Keratinocyte (primary cell): ENCODE data around the gene CHMP1B. TPM values are rescaled to one million over a fixed set of nuclear protein-coding genes. Genes with fewer than 3 reads are reported as not detected.

Experiments used
- DNase-seq: peaks from one replicate; pipeline ENCODE4 v3.0.0-alpha.2; 2011; ENCODE audit warnings: low read depth, missing footprints, low spot score
- FAIRE-seq: peaks from 2 replicates; lab custom pipeline; 2011; peaks lifted over from hg19 to GRCh38; lab: Jason Lieb, UNC
- H2AFZ ChIP-seq: 2 replicates; pipeline ENCODE4 v1.6.0; 2012; ENCODE audit warnings: low read length, control low read depth, inconsistent platforms; ENCODE audit not compliant: control insufficient read depth
- H3K27ac ChIP-seq: 2 replicates; pipeline ENCODE4 v1.5.1; 2011; ENCODE audit warnings: low read length; ENCODE audit not compliant: control insufficient read depth, insufficient read depth
- H3K27me3 ChIP-seq: 3 replicates; pipeline ENCODE4 v1.6.0; 2011; ENCODE audit warnings: low read length; ENCODE audit not compliant: control insufficient read depth, insufficient read depth; ENCODE audit errors: extremely low read depth
- H3K36me3 ChIP-seq, 2 experiments: 2 replicates in 1 of 2; 3 replicates in 1 of 2; pipeline ENCODE4 v1.5.1; 2011; ENCODE audit warnings: low read length in 2 of 2, mild to moderate bottlenecking in 1 of 2; ENCODE audit not compliant: control insufficient read depth in 2 of 2, insufficient read depth in 2 of 2; ENCODE audit errors: extremely low read depth in 1 of 2
- H3K4me1 ChIP-seq: 3 replicates; pipeline ENCODE4 v1.5.1; 2011; ENCODE audit warnings: low read length; ENCODE audit not compliant: control insufficient read depth, insufficient read depth; ENCODE audit errors: extremely low read depth
- H3K4me2 ChIP-seq: 3 replicates; pipeline ENCODE4 v1.6.0; 2011; ENCODE audit warnings: low read depth, low read length; ENCODE audit not compliant: control insufficient read depth, insufficient read depth; ENCODE audit errors: extremely low read depth
- H3K4me3 ChIP-seq, 3 experiments: fragments of 200-600 bp in 1 of 3; sonication (generic) in 1 of 3; 2 replicates in 2 of 3; 3 replicates in 1 of 3; pipeline ENCODE4 v1.5.1; 2011 to 2016; ENCODE audit warnings: low read length in 3 of 3, mild to moderate bottlenecking in 3 of 3, control low read depth in 2 of 3, inconsistent platforms in 1 of 3, low read depth in 1 of 3, mixed read lengths in 1 of 3, mixed run types in 1 of 3, moderate library complexity in 1 of 3; ENCODE audit not compliant: control insufficient read depth in 2 of 3, insufficient read depth in 2 of 3; ENCODE audit errors: extremely low read depth in 1 of 3
- H3K79me2 ChIP-seq: 2 replicates; pipeline ENCODE4 v1.6.0; 2012; ENCODE audit warnings: low read length; ENCODE audit not compliant: control insufficient read depth, insufficient read depth
- H3K9ac ChIP-seq: 3 replicates; pipeline ENCODE4 v1.6.0; 2011; ENCODE audit warnings: low read length; ENCODE audit not compliant: control insufficient read depth, insufficient read depth; ENCODE audit errors: extremely low read depth
- H3K9me1 ChIP-seq: 3 replicates; pipeline ENCODE4 v1.6.0; 2011; ENCODE audit warnings: low read length; ENCODE audit not compliant: control insufficient read depth, insufficient read depth; ENCODE audit errors: extremely low read depth
- H3K9me3 ChIP-seq: 2 replicates; pipeline ENCODE4 v1.5.1; 2012; ENCODE audit warnings: low read depth, low read length; ENCODE audit not compliant: control insufficient read depth
- H4K20me1 ChIP-seq: 3 replicates; pipeline ENCODE4 v1.6.0; 2011; ENCODE audit warnings: low read length; ENCODE audit not compliant: control insufficient read depth, insufficient read depth; ENCODE audit errors: extremely low read depth
- EZH2 ChIP-seq: IDR thresholded peaks from one replicate; pipeline ENCODE4 v1.6.1; 2012; ENCODE audit warnings: inconsistent platforms, mild to moderate bottlenecking, low read length, moderate library complexity
- dilution Hi-C: fragments of 300-500 bp; cut with MboI; formaldehyde crosslinking; loops from one replicate; pipeline ENCODE4 v1.7.0; 2020; ENCODE audit warnings: low sequenced_read_pairs; ENCODE audit not compliant: extremely low pct_ligation_motif_present
- polyA plus RNA-seq, 5 experiments: library from polyadenylated mRNA; depleted of rRNA in 3 of 5; stranded (reverse) in 3 of 5; stranded (forward) in 1 of 5; unstranded in 1 of 5; fragments of >200 nt; gene quantifications; 1 replicate in 1 of 5; 2 replicates in 3 of 5; 3 replicates in 1 of 5; pipeline versions ENCODE4 v1.2.1 to v1.2.3, GENCODE V29; 2011 to 2012; ENCODE audit warnings: missing spikeins in 2 of 5, low read depth in 1 of 5, low replicate concordance in 1 of 5
- TF ChIP-seq, protein P1 (sequence below), 3 experiments: IDR thresholded peaks in 1 of 3; conservative IDR thresholded peaks in 1 of 3; optimal IDR thresholded peaks in 1 of 3; 2 replicates in 2 of 3; 3 replicates in 1 of 3; pipeline versions ENCODE3 to v1.5.1; 2011; ENCODE audit warnings: low read length in 3 of 3, mild to moderate bottlenecking in 3 of 3, moderate library complexity in 2 of 3, control low read depth in 1 of 3, inconsistent platforms in 1 of 3; ENCODE audit not compliant: insufficient read depth in 2 of 3; ENCODE audit errors: extremely low read depth in 1 of 3

Gene CHMP1B
- polyA plus RNA-seq, 1 donor (not counting 4 experiments of a cell fraction or from before 2014, with no cell fraction given), result 54.7 TPM

DNA sequence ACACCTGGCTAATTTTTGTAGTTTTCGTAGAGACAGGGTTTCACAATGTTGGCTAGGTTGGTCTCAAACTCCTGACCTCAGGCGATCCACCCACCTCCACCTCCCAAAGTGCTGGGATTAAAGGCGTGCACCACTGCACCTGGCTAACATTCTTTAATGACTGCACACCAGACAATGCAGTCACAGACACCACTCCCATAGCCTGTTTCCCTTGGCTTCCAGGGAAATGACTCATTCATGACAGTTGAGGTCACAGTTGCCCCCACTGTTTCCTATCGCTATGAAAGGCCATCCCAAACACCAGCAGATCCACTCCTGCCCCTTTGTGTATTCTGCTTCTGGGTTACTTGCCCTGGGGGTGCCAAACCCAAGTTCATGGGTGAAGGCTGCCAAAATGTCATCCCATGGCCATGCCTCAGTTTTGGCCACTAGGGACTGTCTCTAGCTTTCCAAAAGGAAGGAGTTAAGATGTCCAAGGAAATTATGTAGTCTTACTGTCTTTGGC, 8.7 kb downstream of the CHMP1B start:
- Histone ChIP-seq H3K36me3 (peaks cover 0 to 3% of the 10 kb centered on the region in 2 experiments), H3K4me1 (peaks cover 42% of the 10 kb centered on the region), H2AFZ (peak overlapping the region; percentile 16), H3K27me3 (no peaks in the 10 kb centered on the region), H3K9me3 (no peaks in the 10 kb centered on the region), H3K27ac (peak overlapping the region; percentile 96), H3K79me2 (peaks cover 3% of the 10 kb centered on the region), H3K4me3 (peak overlapping the region in 1 of 3 experiments; percentile 53), H3K9me1 (no peaks in the 10 kb centered on the region), H4K20me1 (no peaks in the 10 kb centered on the region), H3K9ac (peak overlapping the region; percentile 69), H3K4me2 (peak overlapping the region; percentile 81)
- FAIRE-seq, result peak; percentile 98
- peak; percentile 99 for DNase-seq
- TF ChIP-seq, protein P1, sequence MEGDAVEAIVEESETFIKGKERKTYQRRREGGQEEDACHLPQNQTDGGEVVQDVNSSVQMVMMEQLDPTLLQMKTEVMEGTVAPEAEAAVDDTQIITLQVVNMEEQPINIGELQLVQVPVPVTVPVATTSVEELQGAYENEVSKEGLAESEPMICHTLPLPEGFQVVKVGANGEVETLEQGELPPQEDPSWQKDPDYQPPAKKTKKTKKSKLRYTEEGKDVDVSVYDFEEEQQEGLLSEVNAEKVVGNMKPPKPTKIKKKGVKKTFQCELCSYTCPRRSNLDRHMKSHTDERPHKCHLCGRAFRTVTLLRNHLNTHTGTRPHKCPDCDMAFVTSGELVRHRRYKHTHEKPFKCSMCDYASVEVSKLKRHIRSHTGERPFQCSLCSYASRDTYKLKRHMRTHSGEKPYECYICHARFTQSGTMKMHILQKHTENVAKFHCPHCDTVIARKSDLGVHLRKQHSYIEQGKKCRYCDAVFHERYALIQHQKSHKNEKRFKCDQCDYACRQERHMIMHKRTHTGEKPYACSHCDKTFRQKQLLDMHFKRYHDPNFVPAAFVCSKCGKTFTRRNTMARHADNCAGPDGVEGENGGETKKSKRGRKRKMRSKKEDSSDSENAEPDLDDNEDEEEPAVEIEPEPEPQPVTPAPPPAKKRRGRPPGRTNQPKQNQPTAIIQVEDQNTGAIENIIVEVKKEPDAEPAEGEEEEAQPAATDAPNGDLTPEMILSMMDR (optimal IDR thresholded peaks at IDR 0.05 in 1 of 3, IDR thresholded peaks at IDR 0.05 in 1 of 3, conservative IDR thresholded peaks at IDR 0.05 in 1 of 3; ENCODE audit: extremely low read depth in 1 of 3, insufficient read depth in 2 of 3, low read length in 3 of 3), result peak; percentile 34 to 38 (median 34)
- no peak for TF ChIP-seq EZH2
- dilution Hi-C loops, result no loop called here

DNA sequence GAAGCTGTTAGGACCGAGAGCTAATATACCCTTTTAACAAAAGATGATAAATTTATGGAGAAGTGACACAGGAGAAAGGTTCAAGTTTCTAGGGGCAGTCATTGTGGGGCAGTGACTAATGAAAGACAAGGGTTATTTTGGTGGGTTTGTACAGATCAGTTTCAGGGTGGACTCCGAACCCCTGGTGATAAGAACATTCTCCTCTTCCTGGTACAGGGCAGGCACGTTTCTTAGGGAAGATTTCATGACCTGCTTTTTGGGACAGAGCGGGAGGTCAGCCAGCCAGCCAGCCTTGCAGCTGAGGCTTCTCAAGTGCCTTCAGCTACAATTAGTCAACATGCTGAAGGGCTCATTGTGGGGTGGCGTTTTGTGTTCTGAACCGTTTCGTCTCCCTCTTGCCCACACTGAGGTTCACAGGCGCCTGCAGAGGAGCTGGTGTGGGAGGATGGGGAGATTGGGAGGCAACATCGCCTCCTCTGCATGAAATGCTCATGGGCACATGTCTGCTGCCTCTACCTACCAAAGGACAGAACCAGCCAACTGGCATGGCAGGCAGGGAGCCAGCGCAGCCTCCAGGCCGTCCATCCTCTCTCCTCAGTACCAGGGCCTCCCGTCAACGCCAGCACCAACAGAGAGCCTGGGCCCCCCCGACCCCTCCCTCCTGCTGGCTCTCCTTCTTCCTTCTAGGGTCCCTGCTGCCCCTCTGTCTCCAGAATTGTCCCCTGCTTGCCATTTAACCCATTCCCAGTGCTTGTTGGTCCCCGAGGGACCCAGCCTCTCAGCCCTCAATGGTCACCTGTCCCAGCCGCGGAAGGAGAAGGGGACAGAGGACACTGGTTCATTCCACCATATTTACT, 9.6 kb downstream of the CHMP1B start:
- FAIRE-seq (no peak), DNase-seq (no peak)
- dilution Hi-C loops, result no loop called here
- H2AFZ ChIP-seq, result no peak overlapping the region
- H3K9ac ChIP-seq, result no peak overlapping the region
- H3K36me3 ChIP-seq, result peaks cover 0 to 3% of the 10 kb centered on the region in 2 experiments
- peaks cover 42% of the 10 kb centered on the region for H3K4me1 ChIP-seq
- peak overlapping the region; percentile 65 for H3K4me2 ChIP-seq
- no peaks in the 10 kb centered on the region for H3K9me3 ChIP-seq
- no peak overlapping the region for H3K4me3 ChIP-seq
- peak overlapping the region; percentile 96 for H3K27ac ChIP-seq
- TF ChIP-seq, protein P1 (optimal IDR thresholded peaks at IDR 0.05 in 1 of 3, IDR thresholded peaks at IDR 0.05 in 1 of 3, conservative IDR thresholded peaks at IDR 0.05 in 1 of 3; ENCODE audit: extremely low read depth in 1 of 3, insufficient read depth in 2 of 3, low read length in 3 of 3), result no peak
- no peak for TF ChIP-seq EZH2
- H3K79me2 ChIP-seq, result peaks cover 3% of the 10 kb centered on the region
- H3K9me1 ChIP-seq, result no peaks in the 10 kb centered on the region
- no peaks in the 10 kb centered on the region for H4K20me1 ChIP-seq
- no peaks in the 10 kb centered on the region for H3K27me3 ChIP-seq
